NCI-H2107 treated with DMSO at 0.1 percent for 48 hours (cell line): ENCODE results near the gene RPS6KA2.
"Not testable (repeated sequence)": the region's sequence is repeated elsewhere in the genome, so short reads cannot be mapped to it uniquely, and the experiment has no call there.

ENCODE experiments used
- DNase-seq: peaks from one replicate; lab custom pipeline; 2025; ENCODE audit not compliant: unreplicated experiment; lab: John Stamatoyannopoulos, UW

RPS6KA2 gene

GRCh38 chr6:166533205-166533824 is 93.7 kb downstream of the RPS6KA2 start:
- DNase-seq = no peak

- DNase-seq = no peak
Observed at GRCh38 chr6:166532302-166532701, 94.7 kb downstream of the RPS6KA2 start.

GRCh38 chr6:166530211-166531095 is 96.6 kb downstream of the RPS6KA2 start:
- DNase-seq = no peak

- DNase-seq = no peak
Observed at GRCh38 chr6:166529586-166529985, 97.5 kb downstream of the RPS6KA2 start.

GRCh38 chr6:166529058-166529457 is 98.0 kb downstream of the RPS6KA2 start:
- DNase-seq = not testable (repeated sequence)

- no peak for DNase-seq
Observed at GRCh38 chr6:166527849-166528248, 99.2 kb downstream of the RPS6KA2 start.

- DNase-seq = no peak
Observed at GRCh38 chr6:166526937-166527336, 100.1 kb downstream of the RPS6KA2 start.

- DNase-seq = no peak
Observed at GRCh38 chr6:166525567-166525966, 101.5 kb downstream of the RPS6KA2 start.

GRCh38 chr6:166523782-166524559 is 103.1 kb downstream of the RPS6KA2 start:
- no peak for DNase-seq

- DNase-seq = no peak
Observed at GRCh38 chr6:166520905-166521834, 105.9 kb downstream of the RPS6KA2 start.

GRCh38 chr6:166516251-166516884 is 110.7 kb downstream of the RPS6KA2 start:
- DNase-seq = no peak

GRCh38 chr6:166515072-166515810 is 111.8 kb downstream of the RPS6KA2 start:
- no peak for DNase-seq

GRCh38 chr6:166514196-166514595 is 112.9 kb downstream of the RPS6KA2 start:
- DNase-seq = no peak

GRCh38 chr6:166512567-166512966 is 114.5 kb downstream of the RPS6KA2 start:
- no peak for DNase-seq

- no peak for DNase-seq
Observed at GRCh38 chr6:166511316-166511715, 115.7 kb downstream of the RPS6KA2 start.

GRCh38 chr6:166509193-166509592 is 117.9 kb downstream of the RPS6KA2 start:
- DNase-seq = no peak

- DNase-seq = no peak
Observed at GRCh38 chr6:166508726-166509125, 118.3 kb downstream of the RPS6KA2 start.

GRCh38 chr6:166507809-166508564 is 119.1 kb downstream of the RPS6KA2 start:
- no peak for DNase-seq

- no peak for DNase-seq
Observed at GRCh38 chr6:166507380-166507779, 119.7 kb downstream of the RPS6KA2 start.
